ENCODE data around the gene CLSTN2.
A peak's percentile ranks its signal among the peaks of the same experiment; 100 is the strongest.

CLSTN2 gene

GRCh38 chr3:140246578-140246977 is 311.6 kb downstream of the CLSTN2 start:
- DNase-seq = no peak

DNA sequence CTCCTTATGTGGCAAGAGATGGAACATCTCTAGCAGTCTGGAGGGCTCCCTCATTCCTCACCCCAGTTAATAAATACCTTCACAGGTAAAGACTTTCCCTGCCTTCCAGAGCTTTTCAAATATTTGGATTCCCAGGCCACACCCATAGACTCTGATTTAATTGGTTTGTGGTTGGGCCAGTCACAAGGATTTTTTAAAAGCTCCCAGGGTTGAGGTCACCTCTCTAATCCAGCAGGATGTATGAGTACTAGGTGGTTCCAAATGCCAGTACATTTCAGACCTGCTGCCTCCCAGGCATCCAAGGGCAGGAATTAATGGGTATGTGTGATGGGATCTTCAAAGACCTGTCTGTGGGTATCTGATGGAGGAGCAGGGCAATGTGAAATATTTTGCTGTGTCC is 312.8 kb downstream of the CLSTN2 start:
- no peak for DNase-seq

GRCh38 chr3:140249188-140249587 is 314.2 kb downstream of the CLSTN2 start:
- no peak for DNase-seq

DNA sequence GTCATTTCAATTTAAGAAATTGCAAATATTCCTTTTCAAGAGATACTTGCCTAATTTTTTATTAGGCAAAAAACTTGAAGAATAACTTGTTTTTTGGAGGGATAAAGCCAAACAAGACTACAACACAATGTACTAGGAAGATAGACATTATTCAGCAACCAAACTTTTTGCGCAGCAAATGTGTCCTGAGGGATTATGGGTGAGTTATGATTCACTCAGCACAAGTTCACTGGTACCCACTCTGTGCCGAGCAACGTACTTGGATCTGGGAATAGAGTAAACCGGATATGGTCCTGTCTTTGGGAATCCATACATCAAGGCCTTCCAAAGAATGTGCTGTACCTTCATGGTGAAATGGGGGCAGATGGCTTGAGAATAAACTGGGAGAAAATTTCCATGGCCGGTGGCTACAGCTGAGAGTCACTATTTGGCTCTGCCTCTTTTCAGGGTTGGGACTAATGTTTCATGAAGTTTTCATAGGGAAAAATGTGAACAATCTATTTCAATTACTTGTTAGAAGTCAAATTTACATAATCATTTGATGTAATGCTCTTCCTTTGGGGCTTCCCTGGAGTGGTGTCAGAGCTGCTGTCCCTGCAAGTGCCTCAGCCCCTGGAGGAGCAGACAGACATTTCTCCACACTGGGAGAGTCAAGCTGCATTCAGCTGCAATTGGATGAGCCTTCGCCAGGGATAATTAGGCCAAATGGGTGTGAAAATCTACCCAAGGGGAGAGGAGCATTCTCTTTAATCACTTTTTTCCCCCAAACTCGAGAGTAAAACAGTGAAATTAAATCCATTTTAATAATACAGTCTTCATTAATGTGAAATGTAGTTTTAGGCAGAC is 315.2 kb downstream of the CLSTN2 start:
- DNase-seq = no peak

DNA sequence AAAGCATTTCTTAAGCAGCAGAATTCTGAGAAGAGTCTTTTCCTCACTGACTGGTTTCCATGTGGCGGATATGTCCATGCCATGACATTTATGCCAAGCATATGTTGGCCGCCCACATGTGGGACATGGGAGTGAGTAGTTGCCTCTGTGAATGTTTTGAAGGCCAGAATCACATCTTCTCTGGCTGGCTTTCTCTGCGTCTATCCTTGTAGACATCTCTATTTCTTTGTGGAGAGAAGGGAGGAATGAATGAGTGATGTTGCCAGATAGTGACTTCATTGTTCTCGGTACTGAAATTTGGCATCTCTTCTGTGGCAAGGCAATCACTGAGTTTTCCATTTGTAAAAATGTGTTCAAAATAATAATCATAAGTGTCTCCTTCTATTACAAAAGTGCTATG is 316.0 kb downstream of the CLSTN2 start:
- no peak for DNase-seq

DNA sequence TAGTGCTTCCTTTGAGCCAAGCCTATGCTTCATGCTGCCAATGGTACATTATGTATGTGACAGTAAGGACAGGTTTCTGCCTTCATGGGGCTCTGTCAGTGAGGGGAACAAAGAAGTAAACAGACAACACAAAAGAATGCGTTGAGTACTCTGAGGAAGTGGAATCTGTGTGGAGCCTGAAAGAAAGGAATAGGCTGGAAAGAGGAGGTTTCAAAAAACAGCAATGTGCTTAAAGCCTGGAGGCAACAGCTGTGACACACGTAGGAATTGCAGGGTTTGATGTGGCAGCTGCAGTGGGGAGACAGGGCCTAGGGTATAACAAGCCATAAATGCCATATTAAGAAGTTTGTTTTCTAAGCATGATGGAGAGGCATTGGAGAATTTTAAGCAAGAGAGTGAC is 316.7 kb downstream of the CLSTN2 start:
- no peak for DNase-seq

- DNase-seq = no peak
These were observed 318.0 kb downstream of the CLSTN2 start for GRCh38 chr3:140252812-140253656.

DNA sequence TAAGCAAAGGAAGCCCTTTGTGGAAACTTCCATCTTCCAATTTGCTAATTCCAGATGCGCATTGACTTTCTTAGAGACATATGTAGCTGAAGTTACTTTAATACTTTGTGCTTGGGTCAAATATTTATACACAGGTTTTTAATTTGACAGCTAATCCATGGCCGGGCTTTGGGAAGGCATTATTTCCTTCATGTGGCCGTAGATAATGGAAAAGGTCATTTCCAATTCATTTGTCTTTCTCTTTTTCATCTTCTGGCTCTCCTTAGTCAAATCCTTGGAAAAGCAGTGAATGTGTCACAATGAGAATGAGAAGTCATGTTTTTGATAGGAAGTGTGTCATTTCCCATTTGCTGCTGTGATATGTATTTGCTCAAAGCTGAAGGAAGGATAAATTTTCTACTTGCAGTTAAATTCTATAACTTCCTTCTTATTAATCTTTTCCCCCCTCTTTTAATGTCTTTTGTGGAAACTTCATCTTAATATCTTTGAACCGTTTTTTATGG is 323.3 kb downstream of the CLSTN2 start:
- no peak for DNase-seq

DNA sequence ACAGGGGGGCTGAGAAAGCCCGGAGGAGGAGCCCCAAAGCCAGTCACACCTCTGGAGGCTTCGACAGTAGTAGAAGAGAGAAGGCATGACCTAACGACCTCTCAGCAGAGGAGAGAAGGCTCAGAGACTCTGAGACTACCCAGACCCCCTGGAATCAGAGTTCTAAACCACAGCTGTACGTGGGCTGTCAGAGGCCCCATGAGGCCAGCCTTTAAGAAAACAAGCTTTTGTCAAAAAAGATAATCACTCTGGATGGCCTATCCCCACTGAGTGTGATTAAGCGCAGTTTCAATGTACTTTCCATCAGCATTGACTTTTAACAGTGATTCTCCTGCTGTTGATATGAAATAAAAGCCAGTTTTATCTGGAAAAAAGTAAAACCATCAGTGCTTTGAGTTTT is 330.3 kb downstream of the CLSTN2 start:
- DNase-seq = no peak

DNA sequence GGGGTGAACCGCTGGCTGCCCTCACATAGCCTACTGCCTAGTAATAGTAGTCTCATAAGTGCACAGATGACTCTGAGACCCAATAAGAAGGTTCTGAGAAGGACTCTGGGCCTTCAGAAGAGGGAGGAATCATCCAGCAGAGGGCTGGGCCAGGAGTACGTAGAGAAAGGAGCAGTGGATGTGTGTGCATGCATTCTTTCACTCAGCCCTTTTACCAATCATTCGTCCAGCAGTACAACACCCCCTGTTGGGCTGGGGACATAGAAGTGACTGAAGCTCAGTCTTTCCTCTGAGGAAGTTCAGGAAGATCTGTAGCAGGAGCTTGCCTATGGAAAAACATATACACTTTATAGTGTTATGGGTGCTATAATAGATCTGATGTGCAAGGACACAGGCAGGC is 333.1 kb downstream of the CLSTN2 start:
- DNase-seq = no peak

DNA sequence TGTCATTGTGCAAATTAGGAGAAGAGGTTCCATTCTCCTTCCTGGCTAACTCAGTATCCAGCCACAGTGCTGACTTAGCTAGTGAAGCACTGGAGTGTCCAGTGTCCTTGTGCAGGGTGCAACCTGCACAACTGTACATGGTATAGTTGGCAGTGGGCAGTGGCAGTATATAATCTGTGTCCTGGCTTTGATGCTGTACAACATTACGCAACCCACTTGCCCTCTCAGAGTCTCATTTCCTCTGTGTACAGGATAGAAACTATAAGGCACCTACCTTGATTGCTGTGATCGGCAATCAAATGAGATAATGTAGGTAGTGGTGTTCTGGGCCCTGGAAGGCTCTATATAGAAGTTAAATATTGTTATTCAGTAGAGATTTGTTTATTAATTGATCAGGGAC is 333.6 kb downstream of the CLSTN2 start:
- DNase-seq = no peak

DNA sequence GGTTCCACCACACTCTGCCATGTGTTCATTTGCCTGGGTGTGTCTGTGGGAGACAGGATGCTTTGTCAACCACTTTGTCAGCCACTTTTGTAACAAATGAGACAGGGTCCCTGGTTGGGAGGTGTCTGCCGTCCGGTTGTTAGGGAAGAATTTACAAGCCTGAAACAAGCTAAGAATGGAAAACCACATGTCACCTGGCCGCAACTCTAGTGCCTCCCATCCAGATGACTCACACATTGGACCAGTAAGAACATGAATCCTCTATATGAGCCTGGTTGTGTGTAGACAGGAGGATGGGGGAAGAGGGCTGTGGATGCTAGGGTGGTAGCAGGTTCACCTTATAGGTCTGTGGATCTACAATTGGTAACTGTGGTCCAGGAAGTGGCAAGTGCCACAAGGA is 335.3 kb downstream of the CLSTN2 start:
- DNase-seq = no peak

DNA sequence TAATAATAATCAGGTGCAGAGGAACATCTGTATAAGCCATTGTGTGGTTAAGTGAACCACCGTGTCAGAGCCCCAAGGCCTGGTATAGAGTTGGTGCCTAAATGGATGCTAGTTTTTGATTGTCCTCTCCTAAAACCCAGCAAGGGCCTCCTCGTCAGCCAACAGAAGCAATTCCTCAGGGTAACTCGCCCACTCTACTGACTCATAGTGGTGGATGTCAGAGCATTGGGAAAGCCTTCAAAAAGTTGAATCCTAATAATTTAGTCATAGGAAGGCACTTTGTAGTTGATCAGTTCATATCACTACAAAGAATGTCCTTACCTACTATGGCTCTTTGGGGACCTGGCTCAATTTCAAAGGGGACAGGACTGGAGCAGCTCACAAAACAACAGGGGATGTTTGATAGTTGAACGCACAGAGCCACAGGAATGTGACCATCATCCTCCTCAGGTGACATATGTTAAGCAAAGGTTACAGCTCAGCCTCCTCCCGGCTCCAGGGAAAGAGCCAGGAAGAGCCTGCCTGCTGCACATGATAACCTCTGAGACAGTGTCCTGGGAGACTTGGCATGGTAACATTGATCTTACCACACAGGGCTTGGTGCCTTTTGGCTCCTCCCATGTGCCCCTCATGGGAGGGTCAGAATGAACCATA is 338.7 kb downstream of the CLSTN2 start:
- DNase-seq = no peak

DNA sequence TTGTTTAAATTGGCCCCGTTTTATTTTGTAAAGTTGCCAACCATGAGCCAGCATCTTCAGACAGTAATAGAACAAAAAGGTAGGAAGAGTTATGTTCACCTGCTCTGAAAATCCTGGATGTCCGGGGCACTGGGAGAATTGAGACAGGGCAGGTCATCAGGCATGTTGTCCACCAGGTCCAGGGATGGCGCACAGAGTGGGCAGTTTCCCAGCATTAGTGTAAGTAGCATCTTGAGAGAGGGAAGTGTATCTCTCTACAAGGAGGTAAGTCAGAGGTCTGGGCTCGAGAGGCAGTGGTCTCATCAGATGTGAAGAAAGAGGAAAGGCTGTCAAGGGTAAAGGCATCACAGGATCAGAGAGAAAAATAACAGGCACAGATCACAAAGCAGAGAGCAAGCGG is 339.4 kb downstream of the CLSTN2 start:
- no peak for DNase-seq

DNA sequence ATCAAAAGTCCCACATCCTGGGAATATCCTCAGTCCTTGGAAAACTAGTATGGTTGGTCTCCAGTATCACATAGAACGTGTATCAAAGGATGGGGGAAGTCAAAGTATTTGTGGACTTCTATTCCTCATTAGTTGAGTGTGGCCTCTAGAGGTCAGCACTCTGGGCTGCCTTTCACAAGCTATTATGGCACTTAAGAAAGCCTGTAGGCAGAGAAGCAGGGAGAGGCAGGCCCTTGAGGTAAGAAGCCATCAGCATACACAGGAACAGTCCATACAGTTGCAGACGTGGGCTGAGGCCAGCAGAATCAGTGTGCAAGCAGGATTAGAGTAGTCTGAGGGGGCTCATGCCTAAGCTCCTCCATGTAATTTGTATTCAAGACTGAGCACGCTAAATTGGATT is 341.7 kb downstream of the CLSTN2 start:
- peak; percentile 18 for DNase-seq

DNA sequence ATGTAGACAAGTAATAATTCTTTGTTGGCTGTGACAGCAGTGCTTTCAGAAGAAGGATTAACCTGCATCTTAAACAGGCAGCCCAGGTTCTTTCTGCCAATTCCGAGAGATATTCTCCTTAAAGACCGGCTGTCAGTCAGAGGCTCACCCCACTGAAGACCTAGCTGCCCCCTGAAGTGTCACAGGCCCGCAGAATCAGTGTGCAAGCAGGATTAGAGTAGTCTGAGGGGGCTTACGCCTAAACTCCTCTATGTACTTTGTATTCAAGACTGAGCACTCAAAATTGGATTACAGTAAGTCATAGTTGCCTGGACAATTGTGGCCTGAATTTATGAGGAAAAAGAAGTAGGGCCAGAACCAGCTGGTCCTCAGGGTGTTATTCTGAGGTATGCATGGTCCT is 342.9 kb downstream of the CLSTN2 start:
- peak; percentile 6 for DNase-seq

- no peak for DNase-seq
These were observed 349.4 kb downstream of the CLSTN2 start for GRCh38 chr3:140284372-140284771.

DNA sequence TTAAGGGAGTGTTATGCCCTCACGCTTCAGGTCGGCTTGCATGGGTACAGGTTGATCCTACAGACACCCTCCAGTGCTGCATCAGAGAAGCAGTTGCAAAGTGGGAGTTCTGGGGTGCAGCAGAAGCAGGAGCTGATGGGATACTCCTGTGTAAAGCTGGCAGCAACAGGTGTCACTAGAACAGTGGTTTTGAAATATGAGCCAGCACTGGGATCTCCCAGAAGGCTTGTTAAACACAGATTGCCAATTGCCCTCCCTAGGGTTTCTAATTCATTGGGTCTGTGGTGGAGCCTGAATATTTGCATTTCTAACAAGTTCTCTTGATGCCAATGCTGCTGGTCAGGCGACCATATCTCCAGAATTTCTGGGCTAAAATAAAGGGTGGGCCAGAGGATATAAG is 350.4 kb downstream of the CLSTN2 start:
- DNase-seq = no peak

- DNase-seq = no peak
These were observed 353.6 kb downstream of the CLSTN2 start for GRCh38 chr3:140288595-140288994.

GRCh38 chr3:140290105-140290504 is 355.1 kb downstream of the CLSTN2 start:
- DNase-seq = no peak

GRCh38 chr3:140292170-140292569 is 357.2 kb downstream of the CLSTN2 start:
- no peak for DNase-seq

GRCh38 chr3:140292684-140293083 is 357.7 kb downstream of the CLSTN2 start:
- DNase-seq = no peak

- DNase-seq = no peak
These were observed 359.1 kb downstream of the CLSTN2 start for GRCh38 chr3:140294058-140294457.
